Hindlimb muscle (tissue), 1 donor: ENCODE data around the gene FGF18. TPM values are rescaled to one million over a fixed set of nuclear protein-coding genes. Genes with fewer than 3 reads are reported as not detected.

ENCODE experiments used
- DNase-seq: peaks from one replicate; pipeline ENCODE4 v3.0.0-alpha.2; 2013
- polyA plus RNA-seq: library from polyadenylated mRNA; unstranded; fragments of 120-200 nt; gene quantifications from one replicate; pipeline ENCODE4 v1.2.1, GENCODE V29; 2013; ENCODE audit not compliant: insufficient read length

The FGF18 gene
- polyA plus RNA-seq, 1 donor: 14.4 TPM

DNA sequence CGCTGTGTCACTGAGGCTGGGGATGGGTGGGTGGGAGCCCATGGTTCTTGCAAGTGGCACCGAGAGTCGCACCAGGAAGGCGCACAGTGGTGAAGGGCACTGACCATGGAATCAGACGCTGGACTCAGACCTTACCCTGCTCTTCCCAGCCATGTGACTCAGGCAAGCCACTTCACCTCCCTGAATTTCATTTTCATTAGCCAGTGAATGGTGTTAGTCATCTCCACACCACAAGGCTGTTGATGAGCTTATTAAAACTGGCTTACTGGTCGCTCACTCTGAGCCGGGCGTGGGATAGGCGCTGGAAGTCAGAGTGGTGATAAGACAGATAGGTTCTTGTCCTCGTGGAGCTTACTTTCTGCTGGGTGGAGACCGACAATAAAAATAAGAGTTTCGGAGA, 25.1 kb downstream of the FGF18 start:
- DNase-seq: no peak

DNA sequence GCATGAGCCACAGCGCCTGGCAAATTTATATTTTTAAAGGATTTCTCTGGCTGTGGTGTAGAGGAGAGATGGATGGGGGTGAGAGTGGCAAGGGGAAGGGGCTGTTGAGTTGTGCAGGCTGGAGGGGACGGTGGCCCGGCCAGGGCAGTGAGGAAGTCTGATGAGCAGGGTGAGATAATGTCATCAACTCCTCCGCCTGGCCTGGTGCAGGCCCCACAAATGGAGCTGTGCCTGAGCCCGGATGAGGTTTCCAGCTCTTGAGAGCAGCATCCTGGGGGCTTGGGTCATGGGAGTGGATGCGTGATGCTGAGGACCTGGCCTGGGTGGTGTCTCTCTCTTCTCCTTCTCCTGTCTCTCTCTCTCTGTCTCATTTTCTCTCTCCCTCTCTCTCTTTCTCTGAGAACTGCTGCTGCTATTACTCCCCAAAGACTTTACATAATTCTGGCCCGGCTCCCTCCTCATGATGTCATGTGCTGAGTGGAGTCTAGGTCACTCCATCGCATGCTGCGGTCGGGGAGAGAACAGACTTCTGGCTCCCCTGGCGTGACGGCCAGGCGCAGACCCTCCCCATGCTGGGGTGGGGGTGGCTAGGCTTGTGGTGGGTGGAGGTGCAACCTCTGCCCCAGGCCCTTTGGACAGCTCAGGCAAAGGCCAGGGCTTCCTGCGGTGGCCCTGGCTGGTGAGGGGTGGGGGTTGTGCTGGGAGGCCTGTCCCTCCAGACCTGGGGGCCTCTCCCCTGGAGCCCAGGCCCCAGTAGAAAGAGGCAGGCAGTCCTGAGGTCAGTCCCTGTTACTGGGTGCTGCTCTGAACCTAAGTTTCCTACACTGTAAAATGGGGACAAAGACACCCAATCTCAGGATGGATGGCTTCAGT, 26.4 kb downstream of the FGF18 start:
- DNase-seq: peak; percentile 86

DNA sequence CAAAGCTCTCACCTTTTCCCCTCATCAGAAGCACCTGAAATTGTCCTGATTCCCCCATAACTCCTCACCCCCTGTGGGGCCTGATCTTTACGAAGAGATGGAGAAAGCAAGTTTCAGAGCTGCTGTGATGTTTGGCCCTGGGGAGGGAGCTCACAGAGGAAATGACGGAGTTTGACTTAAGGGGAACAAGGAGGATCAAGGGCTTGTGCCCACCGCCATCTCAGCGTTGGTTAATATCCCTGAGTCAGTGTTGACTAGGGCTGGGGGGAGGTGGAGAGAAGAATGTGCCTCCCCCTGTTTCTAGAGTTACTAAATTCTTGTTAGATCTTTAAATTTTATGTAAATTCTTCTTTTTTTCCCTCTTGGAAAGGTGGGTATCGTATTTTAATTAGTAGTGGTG, 27.8 kb downstream of the FGF18 start:
- DNase-seq: no peak

DNA sequence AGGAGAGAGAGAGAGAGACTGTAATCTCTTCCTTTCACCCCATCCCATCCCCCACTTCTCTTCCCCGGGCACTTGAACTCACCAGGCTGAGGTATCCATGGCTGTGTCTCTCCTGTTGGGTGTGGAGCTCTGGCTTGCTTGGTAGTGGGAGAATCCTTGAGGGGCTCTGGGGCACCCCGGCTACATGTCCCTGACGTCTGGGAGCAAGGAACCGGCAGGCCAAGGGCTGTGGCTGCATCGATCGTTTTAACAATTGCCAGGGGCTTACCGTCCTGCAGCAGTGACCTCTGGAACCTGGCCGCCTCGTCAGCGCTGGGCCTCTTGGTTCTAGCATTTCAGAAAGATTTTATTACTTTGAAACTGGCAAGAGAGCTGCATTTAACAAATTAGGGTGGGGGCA, 30.0 kb downstream of the FGF18 start:
- DNase-seq: no peak

DNA sequence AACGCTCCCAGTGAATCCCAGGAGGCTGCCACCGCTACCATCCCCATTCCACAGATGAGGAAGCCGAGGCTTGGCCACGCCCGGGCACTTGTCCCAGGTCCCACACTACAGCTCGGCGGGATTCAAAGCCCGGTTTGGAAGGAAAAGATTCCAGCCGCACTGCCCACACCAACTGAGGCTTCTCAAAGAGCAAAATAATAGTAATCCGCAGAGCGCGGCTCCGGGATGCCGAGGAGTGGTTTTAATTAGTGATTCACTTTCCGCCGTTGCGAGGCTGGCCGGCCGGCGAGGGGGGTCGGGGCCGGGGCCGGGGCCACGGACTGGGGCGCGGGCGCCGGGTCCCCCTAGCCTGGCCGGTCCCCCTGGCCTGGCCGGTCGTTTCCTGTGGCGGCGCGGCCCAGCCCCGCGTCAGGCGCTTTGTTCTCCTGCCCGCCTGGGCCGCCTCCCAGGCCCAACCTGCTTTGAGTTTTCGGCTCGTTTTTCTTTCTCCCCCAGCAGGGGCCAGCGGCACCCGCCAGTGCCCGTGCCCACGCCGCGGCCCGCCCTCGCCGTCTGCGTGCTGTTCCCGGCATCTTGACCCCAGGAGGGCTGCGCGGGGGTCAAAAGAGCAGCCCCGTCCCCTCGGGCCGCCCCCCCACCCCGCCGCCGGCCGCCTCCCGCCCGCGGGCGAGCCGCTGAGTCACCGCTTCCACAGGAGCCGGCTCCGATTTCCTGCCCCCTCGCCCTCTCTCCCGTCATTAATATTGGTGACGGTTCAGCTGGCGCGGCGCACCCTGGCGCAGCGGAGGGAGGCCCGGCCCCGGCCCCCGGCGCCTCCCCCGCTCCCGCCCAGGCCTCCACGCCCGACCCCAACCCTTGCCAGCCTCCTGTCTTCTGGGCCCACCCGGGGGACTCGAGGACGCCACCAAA, 31.2 kb downstream of the FGF18 start:
- peak; percentile 77 for DNase-seq

DNA sequence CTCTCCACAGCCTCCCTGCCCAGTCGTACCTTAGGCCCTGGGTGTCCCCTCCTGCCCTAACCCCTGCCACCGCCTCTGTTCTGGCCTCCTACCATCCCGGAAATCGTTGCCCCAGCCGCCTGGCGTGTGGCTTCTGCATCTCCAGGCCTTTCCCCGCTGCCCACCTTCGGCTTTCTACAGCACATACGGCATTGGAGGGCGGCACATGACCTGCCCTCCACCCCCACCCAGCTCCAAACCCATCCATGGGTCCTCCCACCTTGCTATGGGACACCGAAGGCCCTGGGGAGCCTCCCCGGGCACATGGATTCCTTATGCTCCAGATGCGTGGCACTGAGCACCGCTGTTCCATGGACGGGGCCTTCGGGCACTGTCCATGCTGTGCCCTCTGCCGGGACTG, 32.0 kb downstream of the FGF18 start:
- no peak for DNase-seq

DNA sequence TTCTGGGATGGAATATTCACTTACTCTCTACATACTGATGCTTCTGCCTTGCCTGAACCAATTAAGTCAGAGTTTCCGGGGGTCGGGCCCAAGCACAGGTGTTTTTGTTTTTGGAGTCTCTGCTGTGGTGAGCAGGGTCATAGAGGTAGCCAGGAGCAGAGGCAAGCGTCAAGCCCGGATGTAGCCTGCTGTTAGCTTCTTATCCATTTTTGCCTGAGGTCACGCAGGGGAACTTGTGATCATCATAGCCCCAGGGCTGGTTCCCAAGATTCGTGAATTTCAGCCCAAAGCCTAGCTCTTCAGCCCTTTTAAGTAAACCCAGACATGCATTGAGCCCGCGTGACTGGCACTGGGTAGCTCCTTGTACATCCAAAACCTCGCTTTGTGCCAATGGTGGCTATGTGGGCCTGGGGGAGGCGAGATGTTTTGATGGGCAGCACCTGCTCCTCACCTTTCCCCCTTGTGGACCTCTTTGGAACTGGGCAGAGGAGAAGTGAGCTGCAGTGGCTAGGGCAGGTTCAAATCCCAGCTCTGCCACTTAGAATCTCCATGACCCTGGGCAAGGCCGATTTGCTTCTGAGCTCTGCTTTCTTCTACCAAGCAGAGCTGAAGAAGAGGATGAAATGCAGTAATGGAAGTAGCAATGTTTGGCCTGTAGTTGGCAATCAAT, 33.7 kb downstream of the FGF18 start:
- no peak for DNase-seq

DNA sequence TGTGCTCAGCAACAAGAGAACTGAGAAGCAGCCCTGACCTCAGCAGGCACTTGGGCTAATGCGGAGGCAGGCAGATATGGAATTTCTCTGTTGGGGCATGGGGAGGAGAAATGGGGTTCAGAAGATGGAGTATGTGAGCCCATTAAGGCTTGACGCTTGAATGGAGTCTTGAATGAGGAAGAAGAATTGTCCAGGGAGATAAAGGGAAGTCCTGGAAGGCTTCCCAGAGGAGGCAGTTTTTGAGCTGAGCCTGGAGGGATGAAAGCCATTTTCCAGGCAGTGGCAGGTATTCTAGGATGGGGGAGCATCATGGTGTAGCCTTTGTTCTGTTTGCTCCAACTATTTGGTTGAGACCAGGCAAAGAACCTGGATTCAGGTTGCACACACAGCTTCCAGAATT, 34.5 kb downstream of the FGF18 start:
- no peak for DNase-seq

DNA sequence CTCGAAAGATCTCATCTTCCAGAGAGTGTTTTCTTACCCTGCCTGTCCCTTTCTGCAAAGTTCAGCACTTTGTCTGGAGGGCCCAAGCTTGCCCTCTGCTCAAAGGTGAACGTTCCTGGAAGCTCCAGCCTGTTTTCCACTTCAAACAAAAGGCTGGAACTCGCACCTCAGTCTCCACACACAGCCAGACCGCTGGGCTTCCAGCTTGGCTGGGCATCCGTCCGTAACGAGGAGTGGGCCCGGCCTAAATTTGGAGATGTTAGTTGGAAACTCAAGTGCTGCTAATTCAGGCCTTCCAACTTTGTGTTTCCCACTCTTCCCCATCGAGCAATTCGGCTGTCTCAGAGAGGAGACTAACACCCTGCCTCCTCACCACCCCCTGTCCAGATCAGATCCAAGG, 35.1 kb downstream of the FGF18 start:
- DNase-seq: no peak

DNA sequence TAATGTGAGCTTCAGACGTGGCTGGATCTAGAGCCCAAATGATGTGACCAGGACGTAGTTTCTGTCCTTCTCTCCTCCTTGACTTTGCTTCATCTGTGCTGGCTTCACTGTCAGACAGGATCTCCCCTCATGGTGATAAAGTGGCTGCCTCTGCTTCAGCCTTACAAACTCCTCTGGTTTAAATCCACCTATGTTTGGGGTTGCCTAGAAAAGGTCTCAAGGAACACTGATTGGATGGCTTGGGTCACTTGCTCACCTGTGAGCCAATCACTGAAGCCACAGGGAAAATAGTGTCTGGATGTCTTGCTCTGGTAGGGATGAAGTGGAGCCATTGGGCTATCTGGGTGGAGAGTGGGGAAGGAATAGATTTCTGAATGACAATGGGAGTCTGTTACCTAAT, 36.1 kb downstream of the FGF18 start:
- DNase-seq: no peak

DNA sequence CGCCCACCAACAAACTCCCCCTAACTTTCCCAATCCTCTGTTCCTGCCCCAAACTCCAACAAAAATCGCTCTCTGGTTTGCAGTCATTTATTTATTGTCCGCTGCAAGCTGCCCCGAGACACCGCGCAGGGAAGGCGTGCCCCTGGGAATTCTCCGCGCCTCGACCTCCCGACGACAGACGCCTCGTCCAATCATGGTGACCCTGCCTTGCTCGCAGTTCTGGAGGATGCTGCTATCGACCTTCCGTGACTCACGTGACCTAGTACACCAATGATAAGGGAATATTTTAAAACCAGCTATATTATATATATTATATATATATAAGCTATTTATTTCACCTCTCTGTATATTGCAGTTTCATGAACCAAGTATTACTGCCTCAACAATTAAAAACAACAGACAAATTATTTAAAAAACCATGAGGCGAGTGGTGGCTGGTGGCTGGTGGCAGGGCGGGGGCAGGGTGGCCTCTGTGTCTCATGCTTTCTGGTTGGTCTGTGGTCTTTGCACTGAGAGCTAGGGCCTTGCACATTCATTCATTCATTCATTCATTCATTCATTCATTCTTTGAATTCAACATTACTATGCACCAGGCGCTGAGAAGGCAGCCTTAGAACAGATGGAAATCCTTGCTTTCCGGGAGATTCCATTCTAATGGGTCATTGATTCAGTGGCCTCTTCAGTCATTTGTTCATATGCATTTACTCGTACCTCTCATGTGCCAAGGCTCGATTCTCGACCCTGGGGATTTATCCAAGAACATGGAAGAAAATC, 37.9 kb downstream of the FGF18 start:
- DNase-seq: no peak

DNA sequence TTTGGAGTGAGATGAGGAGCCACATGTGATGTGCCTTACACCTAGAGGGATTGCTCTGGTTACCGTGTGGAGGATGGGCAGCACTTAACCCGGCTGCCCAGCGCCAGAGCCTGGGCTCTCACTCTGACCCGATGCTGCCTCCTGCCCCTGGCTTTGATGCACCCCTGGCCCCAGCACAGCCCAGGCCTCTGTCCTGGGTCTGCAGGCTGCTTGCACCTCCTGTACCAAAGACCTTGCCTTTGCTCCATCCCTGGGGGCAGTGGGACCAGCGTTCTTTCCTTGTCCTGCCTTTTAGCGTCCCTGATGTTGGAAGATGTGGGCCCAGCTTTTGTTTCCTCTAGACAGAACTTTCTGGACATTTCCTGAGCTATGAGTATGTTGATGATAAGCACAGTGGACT, 40.4 kb downstream of the FGF18 start:
- no peak for DNase-seq

DNA sequence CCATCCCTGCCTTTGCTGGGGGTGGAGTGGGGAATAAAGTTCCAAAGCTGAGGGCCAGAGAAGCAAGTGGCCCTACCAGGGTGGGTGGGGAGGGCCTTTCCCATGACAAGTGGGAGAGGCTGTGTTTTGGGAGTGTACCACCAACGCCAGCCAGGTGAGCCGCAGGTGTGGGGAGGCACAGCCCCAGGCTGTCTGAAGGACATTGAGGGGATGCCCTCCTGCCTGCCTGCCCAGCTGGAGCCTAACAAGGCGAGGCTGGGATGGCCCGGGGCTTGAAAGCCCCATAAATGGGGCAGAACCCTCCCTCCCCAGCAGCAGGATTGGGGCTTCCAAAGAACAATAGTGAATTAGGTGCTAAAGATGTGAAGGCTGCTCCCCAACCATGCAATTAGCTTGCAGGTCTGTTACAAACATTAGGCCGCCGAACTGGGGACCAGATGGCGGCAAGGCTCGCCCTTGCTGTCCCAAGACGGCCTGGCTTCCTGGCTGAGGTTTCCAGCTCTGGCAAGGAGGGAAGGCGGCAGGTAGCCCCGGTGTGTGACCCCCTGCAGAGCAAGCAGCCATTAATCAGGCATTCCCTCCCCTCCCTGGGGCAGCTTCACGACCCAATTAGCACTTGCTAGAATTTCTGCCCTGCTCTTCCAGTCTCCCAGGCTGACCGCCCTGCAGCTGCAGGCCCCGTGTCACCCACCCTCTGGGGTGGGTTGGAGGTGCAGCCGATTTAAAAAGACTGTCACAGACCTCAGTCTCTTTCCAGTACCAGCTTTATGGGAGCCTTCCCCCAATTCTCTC, 42.9 kb downstream of the FGF18 start:
- DNase-seq: no peak

DNA sequence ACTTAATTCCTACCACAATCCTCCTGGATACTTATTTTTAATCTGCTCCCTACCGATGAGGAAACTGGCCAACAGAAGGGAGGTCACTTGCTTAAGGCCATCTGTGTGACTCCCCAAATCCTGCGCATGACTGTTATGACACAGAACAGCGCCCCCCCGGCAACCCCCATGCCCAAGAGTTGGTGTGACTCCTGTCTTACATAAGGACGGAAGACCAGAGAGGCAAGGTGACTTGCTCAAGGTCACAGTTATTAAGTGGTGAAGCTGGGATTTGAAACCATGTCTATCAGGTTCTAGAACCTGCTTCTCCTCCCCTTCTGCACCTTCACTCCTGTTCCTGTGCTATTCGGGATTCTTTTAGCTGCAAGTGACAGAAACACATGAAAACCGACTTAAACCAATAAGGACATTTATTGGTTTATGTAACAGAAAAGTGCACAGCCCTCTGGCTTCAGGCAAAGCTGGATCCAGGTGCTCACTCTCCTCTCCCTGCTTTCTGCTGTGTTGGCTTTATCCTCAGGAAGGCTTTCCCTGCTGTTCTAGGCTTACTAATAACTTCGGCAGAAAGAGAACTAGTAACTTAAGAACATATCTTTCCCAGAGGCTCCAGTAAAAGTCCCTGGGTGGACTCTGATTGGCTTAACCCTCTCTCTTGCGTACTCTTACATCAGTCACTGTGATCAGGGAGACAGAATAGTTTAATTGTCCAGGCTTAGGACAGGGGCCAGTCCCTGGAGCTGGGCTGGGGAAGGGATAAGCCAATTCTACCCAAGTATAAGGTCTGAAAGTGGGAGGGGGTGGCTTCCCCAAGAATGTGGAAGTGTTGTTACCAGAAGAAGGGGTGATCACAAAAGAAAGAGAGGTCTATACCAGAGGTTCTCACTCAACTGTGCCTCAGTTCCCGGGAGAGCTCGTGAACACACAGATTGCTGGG, 43.7 kb downstream of the FGF18 start:
- DNase-seq: no peak

DNA sequence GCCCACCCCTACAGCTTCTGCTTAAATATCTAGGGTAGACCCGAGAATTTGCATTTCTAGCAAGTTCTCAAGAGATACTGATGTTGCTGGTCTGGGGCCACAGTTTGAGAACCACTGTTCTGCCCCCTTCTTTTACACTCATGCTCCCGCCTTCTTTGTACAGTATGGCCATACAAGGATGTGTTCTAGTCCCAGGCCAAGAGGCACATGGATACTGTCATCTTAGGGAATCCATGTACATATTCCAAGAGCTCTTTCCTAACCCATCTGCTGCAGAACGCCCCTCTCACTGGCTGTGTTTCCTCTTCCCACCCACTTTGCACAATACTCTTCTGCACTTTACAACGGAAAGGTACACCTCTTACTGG, 44.4 kb downstream of the FGF18 start:
- DNase-seq: no peak

DNA sequence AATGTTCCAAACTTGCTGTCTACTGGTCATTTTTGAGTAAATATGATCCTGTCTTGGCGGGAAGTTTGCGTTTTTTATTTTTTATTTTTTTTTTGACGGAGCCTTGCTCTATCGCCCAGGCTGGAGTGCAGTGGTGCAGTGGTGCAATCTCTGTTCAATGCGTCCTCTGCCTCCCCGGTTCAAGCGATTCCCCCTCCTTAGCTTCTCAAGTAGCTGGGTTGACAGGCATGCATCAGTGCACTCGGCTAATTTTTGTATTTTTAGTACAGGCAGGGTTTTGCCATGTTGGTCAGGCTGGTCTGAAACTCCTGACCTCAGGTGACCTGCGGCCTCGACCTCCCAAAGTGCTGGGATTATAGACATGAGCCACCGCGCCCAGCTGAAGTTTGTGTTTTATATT, 45.4 kb downstream of the FGF18 start:
- no peak for DNase-seq

DNA sequence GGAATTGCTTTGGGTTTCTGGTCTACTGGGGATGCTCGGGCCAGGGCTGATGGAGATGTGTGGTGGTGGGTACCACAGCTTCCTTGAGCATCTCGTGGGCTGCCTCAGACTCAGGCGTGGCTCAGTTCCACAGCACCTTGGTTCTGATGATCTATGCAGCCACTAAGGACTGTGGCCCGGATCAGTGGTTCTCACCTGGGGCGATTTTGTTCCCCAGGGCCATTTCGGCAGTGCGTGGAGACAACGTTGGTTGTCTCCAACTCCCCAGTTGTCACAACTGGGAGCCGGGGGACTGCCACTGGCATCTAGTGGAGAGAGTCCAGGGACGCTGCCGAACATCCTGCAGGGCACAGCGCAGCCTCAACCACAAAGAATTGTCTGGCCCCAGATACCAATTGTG, 47.7 kb downstream of the FGF18 start:
- DNase-seq: no peak

DNA sequence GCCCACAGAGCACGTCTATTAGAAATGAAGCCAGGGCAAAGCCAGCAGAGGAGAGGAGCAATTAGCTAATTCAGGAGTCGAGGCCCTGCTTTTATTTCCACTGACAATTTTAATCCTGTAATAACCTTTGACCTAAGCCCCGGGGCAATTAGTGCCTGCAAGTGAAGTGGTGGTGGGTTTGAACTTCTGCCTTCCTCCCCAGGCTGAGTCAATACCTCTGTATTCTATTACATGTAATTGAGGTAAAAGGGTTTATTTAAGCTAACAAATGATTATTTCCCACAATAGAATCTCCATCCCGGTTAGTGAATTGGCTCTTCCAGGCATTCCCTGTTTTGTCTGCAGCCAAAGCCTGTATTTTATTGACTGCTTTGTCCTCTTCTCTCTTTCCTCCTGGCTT, 49.9 kb downstream of the FGF18 start:
- DNase-seq: no peak

DNA sequence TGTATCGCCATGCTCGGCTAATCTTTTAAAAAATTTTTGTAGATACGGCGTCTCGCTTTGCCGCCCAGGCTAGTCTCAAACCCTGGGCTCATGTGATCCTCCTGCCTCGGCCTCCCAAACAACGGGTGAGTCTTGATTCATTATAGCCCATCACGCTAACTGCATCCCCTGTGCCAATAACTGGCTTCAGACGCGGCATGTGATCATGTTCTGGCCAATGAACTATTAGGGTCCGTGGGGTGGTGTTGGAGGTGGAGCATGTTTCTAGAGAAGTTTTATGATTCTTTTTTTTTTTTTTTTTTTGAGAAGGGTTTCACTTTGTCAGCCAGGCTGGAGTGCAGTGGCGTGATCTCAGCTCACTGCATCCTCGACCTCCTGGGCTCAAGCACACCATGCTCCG, 51.0 kb downstream of the FGF18 start:
- no peak for DNase-seq

DNA sequence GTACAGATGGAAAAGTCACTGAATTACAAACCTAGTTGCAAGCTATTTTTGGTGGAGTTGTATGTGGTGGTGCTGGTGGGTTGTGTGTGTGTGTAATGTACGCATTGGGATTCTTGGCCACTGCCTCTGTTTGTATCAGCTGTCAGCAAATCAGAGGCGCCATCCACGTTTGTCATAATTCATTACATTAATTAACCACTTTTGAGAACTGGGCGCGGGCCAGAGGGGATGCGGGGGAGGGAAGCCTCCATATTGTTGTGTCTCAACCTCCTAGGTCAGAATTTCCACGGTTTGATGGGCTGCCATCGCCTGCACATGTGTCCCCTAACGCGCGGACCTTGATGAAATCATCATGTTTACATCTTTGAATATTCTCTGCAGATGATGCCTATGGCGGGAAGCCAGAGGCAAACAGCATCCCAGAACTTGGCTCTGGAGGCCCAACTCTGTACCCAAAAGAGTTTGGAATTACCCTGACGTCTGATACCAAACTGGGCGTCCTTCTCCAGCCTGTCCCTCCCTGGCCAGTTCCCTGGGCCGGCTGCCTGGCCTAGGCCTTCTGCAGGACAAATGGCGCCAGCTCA, 54.9 kb downstream of the FGF18 start:
- no peak for DNase-seq
